ENCODE data around the gene CHST11. TPM values are rescaled to one million over a fixed set of nuclear protein-coding genes. Genes with fewer than 3 reads are reported as not detected.

Gene CHST11
- total and polyA plus RNA-seq, 9 of the 15 experiments (the other 6 are each of a cell fraction or from before 2014, with no cell fraction given): 2.3 to 38.7 (median 15.0) TPM

DNA sequence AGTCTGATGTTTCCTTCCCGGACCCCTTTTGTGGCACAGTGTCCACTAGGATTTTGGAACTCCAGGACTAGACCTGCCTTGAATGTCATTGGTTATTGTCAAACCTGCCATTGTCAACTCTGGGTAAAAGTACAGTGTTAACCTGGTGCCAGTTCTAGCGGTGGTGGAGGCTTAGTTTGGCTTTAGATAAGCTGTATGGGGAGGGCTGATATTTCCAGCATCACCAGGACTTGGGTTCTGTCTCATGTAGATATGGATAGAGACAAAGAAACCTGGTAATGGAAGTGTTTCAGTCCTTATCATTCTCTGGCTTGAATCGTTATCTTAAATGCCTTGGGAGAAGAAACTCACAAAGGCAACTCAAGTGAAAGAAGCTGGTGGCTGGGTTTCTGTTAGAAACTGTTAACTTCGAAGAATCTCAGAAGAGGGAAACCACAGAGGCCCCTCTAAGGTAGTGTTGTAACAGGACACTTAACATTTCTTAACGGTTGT, 10.6 kb downstream of the CHST11 start (continued):
- no peak for TF ChIP-seq ASH1L (IDR thresholded peaks at IDR 0.05; ENCODE audit: borderline replicate concordance, low read depth, partially characterized antibody)
- TF ChIP-seq GABPB2 (CRISPR knock-in tag; conservative IDR thresholded peaks at IDR 0.05): no peak
- TF ChIP-seq GABPA (tag; conservative IDR thresholded peaks at IDR 0.05; ENCODE audit: low read depth): no peak
- no peak for TF ChIP-seq SP2 (IDR thresholded peaks at IDR 0.05; ENCODE audit: extremely low read depth, low read depth, low read length, poor library complexity, severe bottlenecking)
- no peak for TF ChIP-seq NR1H2 (CRISPR knock-in tag; IDR thresholded peaks at IDR 0.05)
- no peak for TF ChIP-seq FOXK1 (CRISPR knock-in tag; IDR thresholded peaks at IDR 0.05; ENCODE audit: borderline replicate concordance)
- peak; percentile 96 for TF ChIP-seq KDM1A (IDR thresholded peaks at IDR 0.05)
- TF ChIP-seq RREB1 (CRISPR knock-in tag; IDR thresholded peaks at IDR 0.05): 0 out of 2 replicates have a peak, but pooled peaks have one; percentile 51
- peak in 1 of 2 experiments; percentile 93; a peak in 2 of 4 replicates for TF ChIP-seq ZMIZ1 (IDR thresholded peaks at IDR 0.05; ENCODE audit: low read depth in 2 of 2, low read length in 2 of 2)
- TF ChIP-seq CXXC5 (CRISPR knock-in tag; IDR thresholded peaks at IDR 0.05): peak; percentile 77
- no peak for TF ChIP-seq MED1 (CRISPR knock-in tag; IDR thresholded peaks at IDR 0.05; ENCODE audit: borderline replicate concordance)
- no peak for TF ChIP-seq POLR3A (IDR thresholded peaks at IDR 0.05; ENCODE audit: borderline replicate concordance, extremely low read depth, insufficient read depth, insufficient read length)
- peak; percentile 86; the same call in 1 of the 2 replicates for TF ChIP-seq RUNX1 (IDR thresholded peaks at IDR 0.05; ENCODE audit: low read depth)
- TF ChIP-seq ZNF717 (CRISPR knock-in tag; IDR thresholded peaks at IDR 0.05): no peak
- TF ChIP-seq ZNF311 (CRISPR knock-in tag; IDR thresholded peaks at IDR 0.05): peak; percentile 76; the same call in 1 of the 2 replicates
- TF ChIP-seq ZNF707 (CRISPR knock-in tag; conservative IDR thresholded peaks at IDR 0.05): 0 out of 2 replicates have a peak, but pooled peaks have one; percentile 23
- TF ChIP-seq TAL1 (IDR thresholded peaks at IDR 0.05): peak; percentile 99
- no peak for TF ChIP-seq SRSF9 (IDR thresholded peaks at IDR 0.05; ENCODE audit: borderline replicate concordance, low read depth, low read length)
- peak; percentile 97 for TF ChIP-seq POLR2AphosphoS5 (IDR thresholded peaks at IDR 0.05; ENCODE audit: control insufficient read depth, insufficient read depth, low read depth, low read length)
